Stomach (tissue), 9 donors: ENCODE data around the gene GJC1. TPM values are rescaled to one million over a fixed set of nuclear protein-coding genes. Genes with fewer than 3 reads are reported as not detected.

Source experiments
- DNase-seq, 2 donors: peaks; one replicate each; pipeline versions ENCODE4 v3.0.0 to v3.0.0-alpha.2; 2013 to 2019
- H3K27ac ChIP-seq, 5 donors: fragments of 200-600 bp in 4 of 5; sonication (generic) in 4 of 5; one replicate each; pipeline ENCODE4 v1.5.1; 2013 to 2019; ENCODE audit warnings: mild to moderate bottlenecking in 1 of 5, moderate library complexity in 1 of 5
- H3K27me3 ChIP-seq, 3 donors: fragments of 200-600 bp; sonication (generic); one replicate each; pipeline ENCODE4 v1.5.1; 2017 to 2019; ENCODE audit warnings: mixed run types in 1 of 3
- H3K36me3 ChIP-seq, 4 donors: fragments of 200-600 bp; sonication (generic); 1 replicate in 3 of 4; 2 replicates in 1 of 4; pipeline ENCODE4 v1.5.1; 2016 to 2019
- H3K4me1 ChIP-seq, 4 donors: fragments of 200-600 bp; sonication (generic); one replicate each; pipeline ENCODE4 v1.5.1; 2016 to 2019
- H3K4me3 ChIP-seq, 4 donors: fragments of 200-600 bp; sonication (generic) in 3 of 4; one replicate each; pipeline ENCODE4 v1.5.1; 2016 to 2019; ENCODE audit warnings: mild to moderate bottlenecking in 1 of 4
- H3K9me3 ChIP-seq, 4 donors: fragments of 200-600 bp; sonication (generic); one replicate each; pipeline ENCODE4 v1.5.1; 2016 to 2019
- EP300 ChIP-seq: sonication (generic); formaldehyde crosslinking; IDR thresholded peaks from one replicate; pipeline ENCODE4 v1.6.1; 2017; ENCODE audit warnings: antibody characterized with exemption
- POLR2A ChIP-seq, 4 donors: fragments of 450-650 bp; IDR thresholded peaks; one replicate each; pipeline ENCODE4 v1.6.1; 2016; ENCODE audit warnings: antibody characterized with exemption in 4 of 4, control low read depth in 2 of 4, mild to moderate bottlenecking in 1 of 4, moderate library complexity in 1 of 4
- POLR2AphosphoS5 ChIP-seq, 3 donors: sonication (generic); formaldehyde crosslinking; IDR thresholded peaks; one replicate each; pipeline ENCODE4 v1.6.1; 2016; ENCODE audit warnings: antibody characterized with exemption in 3 of 3
- WGBS, 5 donors: extraction: QIAGEN DNeasy Blood & Tissue Kit in 3 of 5; methylation state at CpG; one replicate each; pipeline versions ENCODE4 v1.1.5 to v1.1.7; 2013 to 2018; 5-methylcytosine and 5-hydroxymethylcytosine counted together
- intact Hi-C: fragments of 100-400 bp; cut with DNase I; formaldehyde crosslinking; loops from one replicate; pipeline ENCODE4 v1.15.1; 2023; ENCODE audit warnings: low total_unique reads
- polyA plus RNA-seq, 3 donors: library from polyadenylated mRNA; stranded (reverse); fragments of 200-250 nt; gene quantifications; one replicate each; pipeline ENCODE4 v1.2.3, GENCODE V29; 2013
- total RNA-seq, 5 donors: library from RNA; depleted of rRNA; stranded (reverse); fragments of >200 nt; gene quantifications; one replicate each; pipeline versions ENCODE4 v1.1.0 to v1.2.3, GENCODE V29; 2014 to 2016
- TF ChIP-seq, protein P1 (sequence below), 7 experiments: fragments of 450-650 bp in 4 of 7; fragments of 200-600 bp in 3 of 7; sonication (generic) in 3 of 7; IDR thresholded peaks; one replicate each; pipeline ENCODE4 v1.5.1; 2016 to 2019; ENCODE audit warnings: antibody characterized with exemption in 7 of 7, control low read depth in 2 of 7, mild to moderate bottlenecking in 1 of 7
- donor health status: healthy with polysubstance abuse.
- donor health status: Bipolar disorder and iron deficiency.
- donor health status: healthy.

The GJC1 gene
- total and polyA plus RNA-seq, 8 donors, result 0.31 to 53.1 (median 10.4) TPM

GRCh38 chr17:44776628-44777393 is 53.3 kb downstream of the GJC1 start:
- peak overlapping the region in 1 of 5 donors; percentile 82 for H3K27ac ChIP-seq
- 78 to 86% (median 81%) methylated on average over 17 to 19 of the region's 19 CpGs for WGBS, 5 donors
- intact Hi-C loops, result loop anchor here (5.0 to 10.0 kb wide), 2 partner anchors 85 to 248 kb away; no protein-coding TSS in a partner anchor
- H3K36me3 ChIP-seq, result no peaks in the 10 kb centered on the region
- no peak for TF ChIP-seq POLR2A (IDR thresholded peaks at IDR 0.05)
- TF ChIP-seq, protein P1, sequence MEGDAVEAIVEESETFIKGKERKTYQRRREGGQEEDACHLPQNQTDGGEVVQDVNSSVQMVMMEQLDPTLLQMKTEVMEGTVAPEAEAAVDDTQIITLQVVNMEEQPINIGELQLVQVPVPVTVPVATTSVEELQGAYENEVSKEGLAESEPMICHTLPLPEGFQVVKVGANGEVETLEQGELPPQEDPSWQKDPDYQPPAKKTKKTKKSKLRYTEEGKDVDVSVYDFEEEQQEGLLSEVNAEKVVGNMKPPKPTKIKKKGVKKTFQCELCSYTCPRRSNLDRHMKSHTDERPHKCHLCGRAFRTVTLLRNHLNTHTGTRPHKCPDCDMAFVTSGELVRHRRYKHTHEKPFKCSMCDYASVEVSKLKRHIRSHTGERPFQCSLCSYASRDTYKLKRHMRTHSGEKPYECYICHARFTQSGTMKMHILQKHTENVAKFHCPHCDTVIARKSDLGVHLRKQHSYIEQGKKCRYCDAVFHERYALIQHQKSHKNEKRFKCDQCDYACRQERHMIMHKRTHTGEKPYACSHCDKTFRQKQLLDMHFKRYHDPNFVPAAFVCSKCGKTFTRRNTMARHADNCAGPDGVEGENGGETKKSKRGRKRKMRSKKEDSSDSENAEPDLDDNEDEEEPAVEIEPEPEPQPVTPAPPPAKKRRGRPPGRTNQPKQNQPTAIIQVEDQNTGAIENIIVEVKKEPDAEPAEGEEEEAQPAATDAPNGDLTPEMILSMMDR (IDR thresholded peaks at IDR 0.05), result no peak
- no peak for TF ChIP-seq EP300
- TF ChIP-seq POLR2AphosphoS5 (IDR thresholded peaks at IDR 0.05), result no peak
- DNase-seq, result peak in 1 of 2 donors; percentile 8
- H3K4me1 ChIP-seq, result peaks cover 24 to 49% (median 37%) of the 10 kb centered on the region in 4 donors
- peak overlapping the region in 2 of 4 donors; percentile 55 to 57 for H3K4me3 ChIP-seq
- peaks cover 0 to 41% (median 18%) of the 10 kb centered on the region in 3 donors for H3K27me3 ChIP-seq
- no peaks in the 10 kb centered on the region for H3K9me3 ChIP-seq

- WGBS, 5 donors, result 6 to 9% (median 8%) methylated on average over 36 to 43 of the region's 43 CpGs
- intact Hi-C loops, result loop anchor here (5.0 to 10.0 kb wide), 2 partner anchors 86 to 249 kb away; no protein-coding TSS in a partner anchor
Measured at GRCh38 chr17:44775838-44776621, 54.1 kb downstream of the GJC1 start.

DNA sequence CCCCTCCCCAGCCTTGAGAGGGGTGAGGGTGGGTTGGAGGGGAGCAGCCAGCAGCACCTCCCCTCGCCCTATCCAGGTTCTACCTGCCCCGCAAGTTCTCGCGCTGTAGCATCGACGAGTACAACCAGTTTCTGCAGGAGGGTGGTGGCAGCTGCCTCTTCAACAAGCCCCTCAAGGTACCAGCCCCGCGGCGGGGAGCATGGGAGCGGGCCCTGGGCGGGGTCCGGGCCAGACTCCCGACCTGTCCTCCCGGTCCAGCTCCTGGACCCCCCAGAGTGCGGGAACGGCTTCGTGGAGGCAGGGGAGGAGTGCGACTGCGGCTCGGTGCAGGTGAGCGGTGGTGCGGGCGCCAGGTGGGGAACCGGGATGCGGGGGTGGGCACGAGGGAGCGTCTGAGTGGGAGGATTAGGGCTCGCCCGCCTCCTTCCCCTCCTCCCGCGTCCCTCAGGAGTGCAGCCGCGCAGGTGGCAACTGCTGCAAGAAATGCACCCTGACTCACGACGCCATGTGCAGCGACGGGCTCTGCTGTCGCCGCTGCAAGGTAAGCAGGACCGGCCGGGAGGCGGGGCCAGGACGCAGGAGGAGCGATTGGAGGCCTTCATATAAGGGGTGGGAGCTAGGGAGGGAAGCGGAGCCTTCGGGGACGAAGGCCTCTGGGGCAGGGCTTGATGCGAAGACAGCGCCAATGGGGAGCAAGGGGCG is 54.8 kb downstream of the GJC1 start:
- Histone ChIP-seq H3K27ac (peak overlapping the region in 4 of 5 donors; percentile 5 to 82 (median 53)), H3K4me3 (peak overlapping the region; percentile 55 to 87 (median 70)), H3K27me3 (peaks cover 0 to 53% (median 18%) of the 10 kb centered on the region in 3 donors), H3K4me1 (peaks cover 24 to 37% (median 33%) of the 10 kb centered on the region in 4 donors), H3K36me3 (no peaks in the 10 kb centered on the region), H3K9me3 (no peaks in the 10 kb centered on the region)
- peak; percentile 97 to 99 for DNase-seq
- 0 to 3% (median 1%) methylated on average over 35 to 50 of the region's 50 CpGs for WGBS, 5 donors
- intact Hi-C loops, result loop anchor here (5.0 to 10.0 kb wide), 2 partner anchors 87 to 250 kb away; no protein-coding TSS in a partner anchor
- TF ChIP-seq POLR2A (IDR thresholded peaks at IDR 0.05) (no peak), POLR2AphosphoS5 (IDR thresholded peaks at IDR 0.05) (peak in 2 of 3 donors; percentile 8 to 66), EP300 (no peak)
- TF ChIP-seq, protein P1 (IDR thresholded peaks at IDR 0.05), result no peak

More at GRCh38 chr17:44775838-44776621, 54.1 kb downstream of the GJC1 start:
- H3K4me1 ChIP-seq, result peaks cover 24 to 42% (median 33%) of the 10 kb centered on the region in 4 donors
- peak overlapping the region; percentile 2 to 82 (median 67) for H3K27ac ChIP-seq
- no peaks in the 10 kb centered on the region for H3K9me3 ChIP-seq
- peak overlapping the region; percentile 55 to 87 (median 70) for H3K4me3 ChIP-seq
- no peaks in the 10 kb centered on the region for H3K36me3 ChIP-seq
- H3K27me3 ChIP-seq, result peaks cover 0 to 48% (median 18%) of the 10 kb centered on the region in 3 donors
- TF ChIP-seq POLR2AphosphoS5 (IDR thresholded peaks at IDR 0.05), result no peak
- TF ChIP-seq EP300, result no peak
- TF ChIP-seq POLR2A (IDR thresholded peaks at IDR 0.05), result no peak
- TF ChIP-seq, protein P1 (IDR thresholded peaks at IDR 0.05), result no peak
- peak in 1 of 2 donors; percentile 55 for DNase-seq
